H1 (cell line): Measurements from ENCODE around the gene SLC25A48. TPM values are rescaled to one million over a fixed set of nuclear protein-coding genes. Genes with fewer than 3 reads are reported as not detected.

ENCODE experiments used
- CTCF ChIA-PET: fragments of 300-600 bp; sonication (Branson Sonifier 250); formaldehyde crosslinking; loops from one replicate; lab custom pipeline; 2021; ENCODE audit not compliant: partially characterized antibody; lab: Charles Lee
- POLR2A ChIA-PET: fragments of 300-600 bp; sonication (Branson Sonifier 250); formaldehyde crosslinking; loops from one replicate; lab custom pipeline; 2021; ENCODE audit warnings: inconsistent platforms; ENCODE audit not compliant: partially characterized antibody; lab: Charles Lee
- DNase-seq, 2 experiments: peaks; one replicate each; pipeline versions ENCODE4 v3.0.0 to v3.0.0-alpha.2; 2010 to 2022; ENCODE audit warnings: low spot score in 2 of 2, low read depth in 1 of 2, mixed read lengths in 1 of 2
- FAIRE-seq: peaks from 2 replicates; lab custom pipeline; 2011; peaks lifted over from hg19 to GRCh38; lab: Jason Lieb, UNC
- H2AFZ ChIP-seq: 2 replicates; pipeline ENCODE4 v1.8.1; 2012; ENCODE audit warnings: low read length, inconsistent platforms
- H2AK5ac ChIP-seq: 2 replicates; pipeline ENCODE4 v1.6.1; 2013; ENCODE audit warnings: low read depth, low read length
- H2BK120ac ChIP-seq: replicated peaks from 2 replicates; pipeline ENCODE3; 2013; ENCODE audit warnings: low read depth, low read length, inconsistent platforms
- H2BK12ac ChIP-seq: 2 replicates; pipeline ENCODE4 v1.6.1; 2013; ENCODE audit warnings: low read depth, low read length
- H2BK15ac ChIP-seq: 2 replicates; pipeline ENCODE4 v1.6.1; 2013; ENCODE audit warnings: low read length
- H2BK20ac ChIP-seq: 2 replicates; pipeline ENCODE4 v1.6.1; 2013; ENCODE audit warnings: low read length
- H2BK5ac ChIP-seq: 2 replicates; pipeline ENCODE4 v1.6.1; 2013; ENCODE audit warnings: low read depth, low read length
- H3K14ac ChIP-seq: 2 replicates; pipeline ENCODE4 v1.6.1; 2013; ENCODE audit warnings: inconsistent platforms; ENCODE audit not compliant: insufficient read length
- H3K18ac ChIP-seq: 2 replicates; pipeline ENCODE4 v1.6.1; 2013; ENCODE audit warnings: low read length; ENCODE audit errors: extremely low read depth
- H3K23ac ChIP-seq: 2 replicates; pipeline ENCODE4 v1.6.1; 2013; ENCODE audit warnings: inconsistent platforms; ENCODE audit not compliant: insufficient read length
- H3K23me2 ChIP-seq: 2 replicates; pipeline ENCODE4 v1.6.1; 2013; ENCODE audit warnings: low read depth, low read length
- H3K27ac ChIP-seq: 2 replicates; pipeline ENCODE4 v1.6.1; 2011; ENCODE audit warnings: low read depth, low read length, inconsistent platforms
- H3K27me3 ChIP-seq, 4 experiments: replicated peaks in 1 of 4; 1 replicate in 1 of 4; 2 replicates in 3 of 4; pipeline versions ENCODE4 v1.6.1 to v1.8.1; 2011 to 2013; ENCODE audit warnings: low read length in 3 of 4, mild to moderate bottlenecking in 3 of 4, inconsistent platforms in 2 of 4, mixed read lengths in 2 of 4, moderate library complexity in 1 of 4; ENCODE audit not compliant: control insufficient read depth in 3 of 4, insufficient read depth in 3 of 4; ENCODE audit errors: extremely low read depth in 1 of 4
- H3K36me3 ChIP-seq, 4 experiments: 2 replicates each; pipeline versions ENCODE4 v1.6.1 to v1.8.1; 2011 to 2013; ENCODE audit warnings: mild to moderate bottlenecking in 4 of 4, low read length in 3 of 4, moderate library complexity in 2 of 4, control low read depth in 1 of 4, inconsistent platforms in 1 of 4; ENCODE audit not compliant: insufficient read depth in 4 of 4, control insufficient read depth in 2 of 4
- H3K4ac ChIP-seq: replicated peaks from 2 replicates; pipeline ENCODE3; 2013; ENCODE audit warnings: low read length, low read depth, mixed read lengths, inconsistent platforms; ENCODE audit not compliant: insufficient read length
- H3K4me1 ChIP-seq, 4 experiments: replicated peaks in 1 of 4; 1 replicate in 1 of 4; 2 replicates in 3 of 4; pipeline versions ENCODE4 v1.6.1 to v1.8.1; 2011 to 2013; ENCODE audit warnings: low read length in 3 of 4, inconsistent platforms in 2 of 4, mixed read lengths in 1 of 4; ENCODE audit not compliant: insufficient read depth in 4 of 4, control insufficient read depth in 3 of 4
- H3K4me2 ChIP-seq, 2 experiments: 2 replicates each; pipeline versions ENCODE4 v1.6.1 to v1.8.1; 2011 to 2013; ENCODE audit warnings: low read depth in 2 of 2, low read length in 2 of 2, control low read depth in 1 of 2, inconsistent platforms in 1 of 2, mild to moderate bottlenecking in 1 of 2; ENCODE audit not compliant: insufficient read depth in 1 of 2
- H3K4me3 ChIP-seq, 4 experiments: fragments of 200-600, 300-600 bp in 1 of 4; sonication (generic), shearing (Covaris generic), sonication (Bioruptor Twin) in 1 of 4; 2 replicates each; pipeline versions ENCODE4 v1.5.1 to v1.8.1; 2011 to 2016; ENCODE audit warnings: low read length in 4 of 4, low read depth in 3 of 4, control low read depth in 2 of 4, inconsistent platforms in 2 of 4, mild to moderate bottlenecking in 2 of 4, mixed read lengths in 1 of 4, moderate library complexity in 1 of 4; ENCODE audit not compliant: insufficient read depth in 2 of 4; ENCODE audit errors: extremely low read depth in 1 of 4
- H3K56ac ChIP-seq: replicated peaks from 2 replicates; pipeline ENCODE3; 2013; ENCODE audit warnings: low read depth, mild to moderate bottlenecking, mixed read lengths, low read length, inconsistent platforms; ENCODE audit not compliant: insufficient read length
- H3K79me1 ChIP-seq: 2 replicates; pipeline ENCODE4 v1.6.1; 2013; ENCODE audit warnings: low read depth, low read length, control low read depth
- H3K79me2 ChIP-seq, 2 experiments: 2 replicates each; pipeline versions ENCODE4 v1.6.1 to v1.8.1; 2012 to 2013; ENCODE audit warnings: low read length in 2 of 2, mild to moderate bottlenecking in 2 of 2, inconsistent platforms in 1 of 2; ENCODE audit not compliant: insufficient read depth in 2 of 2, control insufficient read depth in 1 of 2
- H3K9ac ChIP-seq, 4 experiments: replicated peaks in 1 of 4; 1 replicate in 1 of 4; 2 replicates in 3 of 4; pipeline versions ENCODE4 v1.6.1 to v1.8.1; 2011 to 2013; ENCODE audit warnings: low read depth in 3 of 4, low read length in 3 of 4, control low read depth in 2 of 4, mild to moderate bottlenecking in 2 of 4, moderate library complexity in 2 of 4, inconsistent platforms in 1 of 4; ENCODE audit errors: extremely low read depth in 1 of 4
- H3K9me3 ChIP-seq, 2 experiments: 2 replicates each; pipeline versions ENCODE4 v1.6.1 to v1.8.1; 2012 to 2013; ENCODE audit warnings: mild to moderate bottlenecking in 2 of 2, moderate library complexity in 2 of 2, control low read depth in 1 of 2, inconsistent platforms in 1 of 2, low read depth in 1 of 2, low read length in 1 of 2, mixed read lengths in 1 of 2; ENCODE audit not compliant: insufficient read depth in 2 of 2
- H4K20me1 ChIP-seq, 2 experiments: replicated peaks in 1 of 2; 2 replicates each; pipeline versions ENCODE3 to v1.8.1; 2011 to 2013; ENCODE audit warnings: inconsistent platforms in 2 of 2, low read length in 2 of 2, mild to moderate bottlenecking in 1 of 2; ENCODE audit not compliant: insufficient read depth in 2 of 2, control insufficient read depth in 1 of 2
- H4K5ac ChIP-seq: 2 replicates; pipeline ENCODE4 v1.6.1; 2013; ENCODE audit warnings: low read length, low read depth, mixed read lengths, inconsistent platforms; ENCODE audit not compliant: insufficient read length
- H4K8ac ChIP-seq: 2 replicates; pipeline ENCODE4 v1.8.0; 2013; ENCODE audit warnings: mild to moderate bottlenecking, moderate library complexity, low read length, inconsistent platforms; ENCODE audit not compliant: insufficient read depth; ENCODE audit errors: extremely low read depth
- H4K91ac ChIP-seq: replicated peaks from 2 replicates; pipeline ENCODE3; 2013; ENCODE audit warnings: low read length, mixed read lengths, inconsistent platforms; ENCODE audit not compliant: insufficient read length
- ASH2L ChIP-seq: fragments of 200-600, 300-600 bp; sonication (generic); IDR thresholded peaks from one replicate; pipeline ENCODE4 v1.7.1; 2017; ENCODE audit warnings: low read length
- BCL11A ChIP-seq, 2 experiments: IDR thresholded peaks; one replicate each; pipeline ENCODE4 v1.6.1; 2011; ENCODE audit warnings: low read depth in 2 of 2, low read length in 2 of 2, mild to moderate bottlenecking in 2 of 2
- CBX5 ChIP-seq: fragments of 300-800, 300-1000 bp; sonication (generic); IDR thresholded peaks from 2 replicates; pipeline ENCODE4 v1.7.1; 2016; ENCODE audit warnings: antibody characterized with exemption, low read length, low read depth
- CHD1 ChIP-seq: IDR thresholded peaks from 2 replicates; pipeline ENCODE4 v1.6.1; 2012; ENCODE audit warnings: low read depth, low read length, improper control_type of control experiment
- CTBP2 ChIP-seq: IDR thresholded peaks from 2 replicates; pipeline ENCODE4 v1.7.0; 2011; ENCODE audit warnings: borderline replicate concordance, mild to moderate bottlenecking, moderate library complexity, mixed read lengths, low read length; ENCODE audit not compliant: insufficient read depth, insufficient read length
- EGR1 ChIP-seq: IDR thresholded peaks from 2 replicates; pipeline ENCODE4 v1.6.1; 2011; ENCODE audit warnings: low read depth, low read length, borderline replicate concordance
- EP300 ChIP-seq, 2 experiments: IDR thresholded peaks; 1 replicate in 1 of 2; 2 replicates in 1 of 2; pipeline ENCODE4 v1.6.1; 2011 to 2012; ENCODE audit warnings: low read depth in 2 of 2, low read length in 2 of 2, mild to moderate bottlenecking in 2 of 2, borderline replicate concordance in 1 of 2, inconsistent platforms in 1 of 2, moderate library complexity in 1 of 2
- RNF2 ChIP-seq: fragments of 200-900, 300-1000 bp; sonication (generic); IDR thresholded peaks from 2 replicates; pipeline ENCODE4 v1.7.1; 2016; ENCODE audit warnings: borderline replicate concordance, low read depth, mild to moderate bottlenecking, antibody characterized with exemption, low read length; ENCODE audit not compliant: poor library complexity, severe bottlenecking; ENCODE audit errors: missing control alignments
- SP1 ChIP-seq: IDR thresholded peaks from 2 replicates; pipeline ENCODE4 v1.6.1; 2011; ENCODE audit warnings: low read depth, low read length
- ZNF274 ChIP-seq: IDR thresholded peaks from 2 replicates; pipeline ENCODE4 v1.7.0; 2012; ENCODE audit warnings: low read length, borderline replicate concordance; ENCODE audit errors: extremely low read depth
- WGBS, 2 experiments: shearing (Covaris generic) in 1 of 2; methylation state at CpG; one replicate each; pipeline versions ENCODE4 v1.1.6 to v1.1.7; 2013 to 2015; ENCODE audit warnings: low lambda C conversion rate in 2 of 2, mixed read lengths in 2 of 2, inconsistent platforms in 1 of 2, low coverage in 1 of 2, missing lambda C conversion rate in 1 of 2; ENCODE audit not compliant: insufficient replicate concordance in 2 of 2, insufficient coverage in 1 of 2, insufficient read length in 1 of 2; ENCODE audit errors: extremely low coverage in 1 of 2, missing lambda C conversion rate in 1 of 2; 5-methylcytosine and 5-hydroxymethylcytosine counted together
- polyA plus RNA-seq, 7 experiments: library from polyadenylated mRNA; depleted of rRNA in 3 of 7; stranded (reverse) in 5 of 7; unstranded in 2 of 7; fragments of >200 nt in 5 of 7; fragments of 200-250 nt in 2 of 7; gene quantifications; 1 replicate in 5 of 7; 2 replicates in 1 of 7; 4 replicates in 1 of 7; pipeline versions ENCODE4 v1.2.1 to v1.2.3, GENCODE V29; 2011 to 2013; ENCODE audit warnings: missing spikeins in 2 of 7, mixed read lengths in 2 of 7
- total RNA-seq: library from RNA; stranded (reverse); fragmentation: NEBNext Ultra II Directional; extraction: Animal tissue kit (Norgen Biotek cat#: 25700); gene quantifications from 2 replicates; pipeline ENCODE4 v1.2.1, GENCODE V29; 2021
- TF ChIP-seq, protein P1 (sequence below): IDR thresholded peaks from 2 replicates; pipeline ENCODE4 v1.6.1; 2011; ENCODE audit warnings: low read length, improper control_type of control experiment

SLC25A48 gene
- total and polyA plus RNA-seq, 2 of the 8 experiments (the other 6 are each of a cell fraction or from before 2014, with no cell fraction given), result 1.3 to 1.8 TPM

DNA sequence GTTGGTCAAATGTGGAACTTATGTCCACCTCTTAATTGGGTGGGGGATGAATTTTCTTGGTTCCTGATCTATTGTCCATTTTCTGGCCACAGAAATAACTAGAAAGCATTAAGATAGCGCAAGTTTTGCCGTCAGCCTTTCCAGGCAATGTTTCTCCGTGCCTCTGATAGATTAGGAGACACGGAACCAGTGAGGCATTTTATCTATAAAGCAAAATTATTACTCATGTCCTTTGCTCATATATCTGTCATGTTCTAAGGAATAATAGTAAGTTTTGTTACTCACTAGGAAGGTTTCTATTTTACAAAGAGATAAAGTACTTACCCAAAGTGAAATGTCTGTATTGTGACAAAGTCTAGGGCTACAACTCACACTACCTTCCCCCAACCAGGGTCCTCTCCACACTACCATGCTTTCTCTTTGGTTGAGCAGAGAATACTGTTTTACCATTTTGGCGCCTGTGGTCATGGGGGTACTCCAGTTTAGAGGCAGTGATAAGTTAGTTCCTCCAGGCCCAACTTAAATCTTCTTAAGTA lies 81.1 kb downstream of the SLC25A48 start:
- Histone ChIP-seq H4K20me1 (no peaks in the 10 kb centered on the region), H3K18ac (no peak overlapping the region), H3K27me3 (peaks cover 0 to 1% (median 0%) of the 10 kb centered on the region in 4 experiments; a peak in 3 of 7 replicates), H3K4me2 (no peak overlapping the region), H3K23ac (no peak overlapping the region), H3K14ac (no peak overlapping the region), H4K91ac (no peak overlapping the region), H3K79me1 (no peaks in the 10 kb centered on the region), H3K4me3 (no peak overlapping the region), H2BK12ac (no peak overlapping the region), H2BK20ac (no peak overlapping the region), H3K36me3 (no peaks in the 10 kb centered on the region), H3K9ac (no peak overlapping the region), H3K79me2 (no peaks in the 10 kb centered on the region), H2BK5ac (no peak overlapping the region), H3K27ac (no peak overlapping the region), H3K4ac (no peak overlapping the region), H3K4me1 (no peaks in the 10 kb centered on the region), H3K56ac (no peak overlapping the region), H3K9me3 (no peaks in the 10 kb centered on the region), H2AFZ (no peak overlapping the region), H2BK120ac (no peak overlapping the region), H2AK5ac (no peak overlapping the region), H2BK15ac (no peak overlapping the region), H4K8ac (no peak overlapping the region), H3K23me2 (no peaks in the 10 kb centered on the region), H4K5ac (no peak overlapping the region)
- ChIA-PET POLR2A (no interaction called here), CTCF (interaction anchor here (0.8 to 1.1 kb wide), 2 partner anchors 62 to 139 kb away, joined by 3 to 4 read pairs; no protein-coding TSS in a partner anchor)
- 91% methylated on average over 5 of the region's 5 CpGs; no CpG with 5 or more reads in 1 of the 2 experiments for WGBS, 2 experiments
- FAIRE-seq (no peak), DNase-seq (no peak)
- no peak for TF ChIP-seq SP1
- TF ChIP-seq EGR1, result no peak
- no peak for TF ChIP-seq EP300 (IDR thresholded peaks at IDR 0.05; ENCODE audit: borderline replicate concordance in 1 of 2, low read depth in 2 of 2, low read length in 2 of 2)
- TF ChIP-seq BCL11A (IDR thresholded peaks at IDR 0.05; ENCODE audit: low read depth in 2 of 2, low read length in 2 of 2), result no peak
- TF ChIP-seq ASH2L, result no peak
- TF ChIP-seq CTBP2, result no peak
- no peak for TF ChIP-seq CBX5
- TF ChIP-seq ZNF274, result no peak
- no peak for TF ChIP-seq RNF2
- TF ChIP-seq, protein P1, sequence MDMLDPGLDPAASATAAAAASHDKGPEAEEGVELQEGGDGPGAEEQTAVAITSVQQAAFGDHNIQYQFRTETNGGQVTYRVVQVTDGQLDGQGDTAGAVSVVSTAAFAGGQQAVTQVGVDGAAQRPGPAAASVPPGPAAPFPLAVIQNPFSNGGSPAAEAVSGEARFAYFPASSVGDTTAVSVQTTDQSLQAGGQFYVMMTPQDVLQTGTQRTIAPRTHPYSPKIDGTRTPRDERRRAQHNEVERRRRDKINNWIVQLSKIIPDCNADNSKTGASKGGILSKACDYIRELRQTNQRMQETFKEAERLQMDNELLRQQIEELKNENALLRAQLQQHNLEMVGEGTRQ, result no peak
- no peak for TF ChIP-seq CHD1
